ENCODE results near the gene CHRNE.

CHRNE gene

DNA sequence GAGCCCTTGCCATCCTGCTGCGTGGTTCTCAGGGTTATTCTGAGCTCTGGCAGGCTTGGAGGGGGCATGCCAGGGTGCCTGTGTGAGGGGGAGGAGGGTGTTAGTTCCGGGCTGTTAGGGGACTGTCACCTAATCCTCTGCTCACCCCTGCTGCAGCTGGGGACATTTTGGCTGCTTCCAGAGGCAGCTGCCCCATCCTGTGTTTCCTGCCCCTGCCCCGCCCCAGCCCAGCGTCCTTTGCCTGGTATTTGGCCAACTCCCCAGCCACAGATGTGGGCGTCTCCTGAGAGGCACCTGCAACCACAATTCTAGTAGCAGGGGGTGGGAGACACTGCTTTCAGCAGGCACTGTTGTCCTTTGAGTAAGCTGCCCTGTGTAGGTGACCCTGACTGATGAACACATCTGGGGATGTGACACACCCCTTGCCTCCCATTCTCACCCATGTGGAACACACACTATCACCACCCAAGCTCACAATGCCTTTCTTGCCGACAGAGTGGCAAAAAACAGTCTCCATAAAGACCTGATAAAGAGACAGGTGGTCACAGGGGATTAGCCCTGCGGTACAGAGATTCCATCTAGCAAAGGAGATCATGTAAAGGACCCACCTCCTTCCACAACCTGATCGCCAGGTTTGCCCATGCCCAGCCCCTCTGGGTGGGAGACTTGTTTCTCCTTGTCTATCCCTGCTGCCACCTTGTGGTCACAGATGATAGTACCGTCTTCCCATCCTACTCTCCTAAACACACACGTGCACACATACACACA, at the start of gene CHRNE:
TSS of gene CHRNE (minus strand) at position 48 of the 768 bp plus-strand sequence. CDS start at position 13, 35 bp downstream.
- H3K27ac Mint-ChIP-seq = peak within 1 kb of the TSS; percentile 46
- no peaks in the 10 kb centered on the region for H3K36me3 Mint-ChIP-seq (ENCODE audit: low read depth)
- peak within 1 kb of the TSS; percentile 28 for H3K4me3 Mint-ChIP-seq
- H3K27me3 Mint-ChIP-seq (ENCODE audit: low read depth) = peaks cover 10% of the 10 kb centered on the region
- H3K9me3 Mint-ChIP-seq = no peaks in the 10 kb centered on the region
- H3K4me1 Mint-ChIP-seq (ENCODE audit: low read depth) = peaks cover 26% of the 10 kb centered on the region

DNA sequence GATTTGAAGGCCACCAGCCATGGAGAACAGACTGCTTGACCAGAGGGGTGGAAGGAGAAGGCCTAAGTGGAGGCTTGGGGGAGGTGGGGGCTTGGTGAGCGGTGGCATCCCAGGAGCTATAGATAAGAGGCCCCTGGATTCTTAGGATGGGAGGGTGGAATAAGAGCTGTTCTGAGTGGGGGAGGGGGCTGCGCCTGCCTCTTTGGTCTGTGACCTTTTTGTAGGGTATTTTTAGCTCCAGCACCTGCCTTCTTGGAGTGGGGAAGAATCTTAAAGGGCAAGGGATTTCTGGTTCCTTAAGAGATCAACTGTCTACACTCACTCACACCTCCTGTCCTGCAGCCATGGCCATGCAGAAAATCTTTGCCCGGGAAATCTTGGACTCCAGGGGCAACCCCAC, 48.6 kb upstream of the CHRNE start:
- H3K27ac Mint-ChIP-seq = peak overlapping the region; percentile 35
- peaks cover 9% of the 10 kb centered on the region for H3K4me1 Mint-ChIP-seq (ENCODE audit: low read depth)
- no peaks in the 10 kb centered on the region for H3K27me3 Mint-ChIP-seq (ENCODE audit: low read depth)
- peak overlapping the region; percentile 86 for H3K4me3 Mint-ChIP-seq
- peaks cover 13% of the 10 kb centered on the region for H3K36me3 Mint-ChIP-seq (ENCODE audit: low read depth)
- H3K9me3 Mint-ChIP-seq = no peaks in the 10 kb centered on the region

- Mint-ChIP-seq H3K4me1 (ENCODE audit: low read depth) (peaks cover 9% of the 10 kb centered on the region), H3K4me3 (peak within 1 kb of the TSS; percentile 86), H3K27ac (peak within 1 kb of the TSS; percentile 85), H3K9me3 (no peaks in the 10 kb centered on the region), H3K27me3 (ENCODE audit: low read depth) (no peaks in the 10 kb centered on the region), H3K36me3 (ENCODE audit: low read depth) (peaks cover 20% of the 10 kb centered on the region)
Observed at GRCh38 chr17:4950746-4951204, 47.9 kb upstream of the CHRNE start, which contains the start of gene ENO3. Gene ENO3 (plus strand): TSS chr17:4951119. CDS start chr17:4951830, 711 bp downstream.

- Mint-ChIP-seq H3K36me3 (ENCODE audit: low read depth) (peaks cover 26% of the 10 kb centered on the region), H3K27ac (peak overlapping the region; percentile 85), H3K9me3 (no peaks in the 10 kb centered on the region), H3K4me3 (peak overlapping the region; percentile 86), H3K27me3 (ENCODE audit: low read depth) (no peaks in the 10 kb centered on the region), H3K4me1 (ENCODE audit: low read depth) (peaks cover 15% of the 10 kb centered on the region)
Observed at GRCh38 chr17:4950075-4950745, 47.3 kb upstream of the CHRNE start.

DNA sequence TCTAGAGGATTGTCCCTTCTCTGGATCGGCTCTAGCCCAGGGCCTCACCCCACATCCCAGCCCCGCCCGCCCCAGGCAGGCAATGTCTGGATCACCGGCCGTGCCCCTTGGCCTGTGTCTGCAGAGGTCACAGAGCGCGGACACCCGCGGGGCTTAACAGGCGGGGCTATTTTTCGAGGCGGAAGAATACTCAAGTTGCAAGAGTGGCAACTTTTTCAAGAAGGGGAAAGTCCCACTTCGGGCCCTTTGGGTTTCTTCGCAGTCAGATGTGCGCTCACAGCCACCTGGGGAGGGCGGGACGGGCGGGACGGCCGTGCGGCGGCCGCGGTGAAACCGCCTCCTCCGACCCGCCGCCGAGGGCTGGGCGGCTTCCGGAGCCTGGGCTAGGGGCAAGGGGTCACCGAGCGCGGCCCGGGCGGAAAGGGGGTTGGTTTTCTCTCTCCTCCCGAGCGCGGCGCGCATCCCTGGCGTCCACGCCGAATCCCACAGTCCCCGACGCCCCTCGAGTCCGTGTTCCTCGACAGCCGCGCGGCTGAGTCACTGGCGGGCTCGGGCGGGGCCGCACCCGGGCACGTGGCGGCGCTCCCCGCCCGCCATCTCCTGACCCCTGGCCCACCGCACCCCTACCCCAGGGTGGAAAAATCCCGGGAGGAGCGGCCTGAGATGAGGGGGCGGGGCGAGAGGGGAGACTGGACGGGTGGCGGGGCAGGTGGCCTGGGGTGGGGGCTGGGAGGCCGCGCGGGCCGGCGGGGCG, 46.6 kb upstream of the CHRNE start:
- Mint-ChIP-seq H3K9me3 (no peaks in the 10 kb centered on the region), H3K27me3 (ENCODE audit: low read depth) (no peaks in the 10 kb centered on the region), H3K36me3 (ENCODE audit: low read depth) (peaks cover 33% of the 10 kb centered on the region), H3K27ac (peak overlapping the region; percentile 83), H3K4me1 (ENCODE audit: low read depth) (peaks cover 22% of the 10 kb centered on the region), H3K4me3 (peak overlapping the region; percentile 79)

- H3K27me3 Mint-ChIP-seq (ENCODE audit: low read depth) = no peaks in the 10 kb centered on the region
- H3K4me1 Mint-ChIP-seq (ENCODE audit: low read depth) = peaks cover 27% of the 10 kb centered on the region
- H3K27ac Mint-ChIP-seq = peak overlapping the region; percentile 99
- no peaks in the 10 kb centered on the region for H3K9me3 Mint-ChIP-seq
- peak overlapping the region; percentile 99 for H3K4me3 Mint-ChIP-seq
- H3K36me3 Mint-ChIP-seq (ENCODE audit: low read depth) = peaks cover 37% of the 10 kb centered on the region
Observed at GRCh38 chr17:4948931-4949320, 46.0 kb upstream of the CHRNE start.

- Mint-ChIP-seq H3K27me3 (ENCODE audit: low read depth) (no peaks in the 10 kb centered on the region), H3K9me3 (no peaks in the 10 kb centered on the region), H3K4me3 (peak within 1 kb of the TSS; percentile 99), H3K36me3 (ENCODE audit: low read depth) (peaks cover 38% of the 10 kb centered on the region), H3K27ac (peak within 1 kb of the TSS; percentile 99), H3K4me1 (ENCODE audit: low read depth) (peaks cover 28% of the 10 kb centered on the region)
Observed at GRCh38 chr17:4948166-4948930, 45.5 kb upstream of the CHRNE start, which contains the start of gene PFN1. Gene PFN1 (minus strand): TSS chr17:4948530. CDS start chr17:4948394, 136 bp downstream.

DNA sequence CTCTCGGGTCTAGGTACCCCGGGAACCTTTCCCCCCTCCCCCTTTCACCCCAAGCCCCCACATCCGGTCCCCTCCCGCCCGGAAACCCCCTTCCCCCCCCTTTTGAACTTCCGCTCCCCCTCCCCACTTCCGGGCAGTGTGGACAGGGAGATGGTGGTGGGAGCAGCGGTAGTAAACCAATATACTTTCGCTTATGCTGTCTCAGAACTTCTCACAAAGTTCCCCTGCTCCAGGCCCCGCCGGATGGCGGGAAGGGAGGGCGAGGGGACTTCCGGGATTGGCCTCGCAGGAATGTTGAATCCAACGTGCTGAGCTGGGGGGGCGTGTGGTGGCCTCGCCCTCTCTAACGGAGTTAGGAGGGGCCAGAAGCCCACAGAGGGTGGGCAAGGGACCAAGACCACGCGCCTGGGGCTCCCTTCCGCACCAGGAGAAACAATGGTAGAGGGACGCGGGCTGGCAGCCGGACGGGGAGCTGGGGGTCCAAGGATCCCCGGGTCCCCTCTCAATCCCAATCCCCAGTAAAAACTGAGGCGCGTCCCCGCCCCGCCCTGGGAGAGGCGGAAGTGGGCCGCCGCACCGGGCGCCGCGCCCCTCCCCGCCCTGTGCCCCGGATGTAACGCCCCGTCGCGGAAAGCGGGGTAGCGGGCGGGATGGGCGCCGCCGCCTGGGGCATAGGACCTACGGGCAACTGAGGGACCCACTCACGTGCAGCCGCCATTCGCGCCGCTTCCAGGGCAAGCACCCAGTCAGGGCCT, 44.7 kb upstream of the CHRNE start:
- Mint-ChIP-seq H3K9me3 (no peaks in the 10 kb centered on the region), H3K27ac (peak overlapping the region; percentile 85), H3K36me3 (ENCODE audit: low read depth) (peaks cover 46% of the 10 kb centered on the region), H3K27me3 (ENCODE audit: low read depth) (no peaks in the 10 kb centered on the region), H3K4me3 (peak overlapping the region; percentile 90), H3K4me1 (ENCODE audit: low read depth) (peaks cover 34% of the 10 kb centered on the region)

DNA sequence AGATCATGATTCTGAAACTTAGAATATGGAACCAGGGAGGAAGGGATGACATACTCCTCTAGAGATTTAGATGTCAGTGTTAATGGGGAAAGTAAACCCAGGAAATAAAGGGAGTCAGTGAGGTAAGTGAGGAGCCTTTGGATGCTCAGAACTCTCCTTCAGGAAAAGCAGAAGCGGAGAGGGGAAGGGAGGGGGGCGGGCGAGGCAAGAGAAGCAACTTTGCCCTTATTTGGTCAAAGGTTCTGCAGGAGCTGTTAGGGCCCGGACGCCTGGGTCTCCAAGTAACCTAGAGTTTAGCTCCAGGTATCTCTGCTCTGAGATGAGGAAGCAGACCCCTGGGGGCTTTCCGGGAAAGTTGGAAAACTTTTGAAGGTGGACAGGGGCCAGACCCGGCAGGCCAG, 44.1 kb upstream of the CHRNE start:
- Mint-ChIP-seq H3K9me3 (no peaks in the 10 kb centered on the region), H3K27ac (peak overlapping the region; percentile 85), H3K27me3 (ENCODE audit: low read depth) (no peaks in the 10 kb centered on the region), H3K4me3 (peak overlapping the region; percentile 90), H3K4me1 (ENCODE audit: low read depth) (peaks cover 40% of the 10 kb centered on the region), H3K36me3 (ENCODE audit: low read depth) (peaks cover 52% of the 10 kb centered on the region)

- H3K9me3 Mint-ChIP-seq = no peaks in the 10 kb centered on the region
- peaks cover 57% of the 10 kb centered on the region for H3K36me3 Mint-ChIP-seq (ENCODE audit: low read depth)
- peak overlapping the region; percentile 85 for H3K27ac Mint-ChIP-seq
- H3K27me3 Mint-ChIP-seq (ENCODE audit: low read depth) = no peaks in the 10 kb centered on the region
- peak overlapping the region; percentile 90 for H3K4me3 Mint-ChIP-seq
- H3K4me1 Mint-ChIP-seq (ENCODE audit: low read depth) = peaks cover 45% of the 10 kb centered on the region
Observed at GRCh38 chr17:4946312-4946976, 43.5 kb upstream of the CHRNE start.

DNA sequence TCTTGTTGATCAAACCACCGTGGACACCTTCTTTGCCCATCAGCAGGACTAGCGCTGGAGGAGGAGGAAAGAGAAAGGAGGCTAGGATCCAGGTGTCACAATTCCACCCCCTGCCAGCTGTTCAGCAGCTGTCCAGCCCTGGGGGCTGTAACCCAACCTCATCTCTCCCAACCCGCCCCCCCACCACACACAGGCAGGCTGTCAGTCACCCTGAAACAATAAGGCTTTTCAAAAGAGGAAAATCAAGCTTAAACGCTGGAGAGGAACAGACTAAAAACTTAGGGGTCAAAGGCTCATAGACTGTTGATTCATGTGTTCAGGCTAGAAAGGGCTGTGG, 43.0 kb upstream of the CHRNE start:
- Mint-ChIP-seq H3K4me1 (ENCODE audit: low read depth) (peaks cover 47% of the 10 kb centered on the region), H3K9me3 (no peaks in the 10 kb centered on the region), H3K27ac (peak overlapping the region; percentile 95), H3K4me3 (peak overlapping the region; percentile 90), H3K36me3 (ENCODE audit: low read depth) (peaks cover 63% of the 10 kb centered on the region), H3K27me3 (ENCODE audit: low read depth) (no peaks in the 10 kb centered on the region)

- H3K36me3 Mint-ChIP-seq (ENCODE audit: low read depth) = peaks cover 63% of the 10 kb centered on the region
- H3K4me1 Mint-ChIP-seq (ENCODE audit: low read depth) = peaks cover 42% of the 10 kb centered on the region
- H3K9me3 Mint-ChIP-seq = no peaks in the 10 kb centered on the region
- peak overlapping the region; percentile 90 for H3K4me3 Mint-ChIP-seq
- H3K27me3 Mint-ChIP-seq (ENCODE audit: low read depth) = no peaks in the 10 kb centered on the region
- H3K27ac Mint-ChIP-seq = peak overlapping the region; percentile 95
Observed at GRCh38 chr17:4945176-4945943, 42.5 kb upstream of the CHRNE start.

Measured in T-helper 1 cell treated with Interleukin-12 subunit alpha and Interleukin-12 subunit beta and Interleukin-4 antibody, amounts not matched to agents 30 μg/mL and 1 μg/mL, for 36 hours (primary cell).